A549 treated with CORT108297 at 1 μM for 4 hours (cell line): ENCODE measurements around the gene KAT2B. TPM values are rescaled to one million over a fixed set of nuclear protein-coding genes. Genes with fewer than 3 reads are reported as not detected.

Experiments
- total RNA-seq: library from RNA; stranded (reverse); fragments of 200-300 nt; extraction: Qiagen RNA extraction; gene quantifications from 5 replicates; pipeline ENCODE4 v1.2.3, GENCODE V29; 2022

KAT2B gene
- 5.0 to 7.2 TPM (median 6.0 TPM) in 5 replicates for total RNA-seq

DNA sequence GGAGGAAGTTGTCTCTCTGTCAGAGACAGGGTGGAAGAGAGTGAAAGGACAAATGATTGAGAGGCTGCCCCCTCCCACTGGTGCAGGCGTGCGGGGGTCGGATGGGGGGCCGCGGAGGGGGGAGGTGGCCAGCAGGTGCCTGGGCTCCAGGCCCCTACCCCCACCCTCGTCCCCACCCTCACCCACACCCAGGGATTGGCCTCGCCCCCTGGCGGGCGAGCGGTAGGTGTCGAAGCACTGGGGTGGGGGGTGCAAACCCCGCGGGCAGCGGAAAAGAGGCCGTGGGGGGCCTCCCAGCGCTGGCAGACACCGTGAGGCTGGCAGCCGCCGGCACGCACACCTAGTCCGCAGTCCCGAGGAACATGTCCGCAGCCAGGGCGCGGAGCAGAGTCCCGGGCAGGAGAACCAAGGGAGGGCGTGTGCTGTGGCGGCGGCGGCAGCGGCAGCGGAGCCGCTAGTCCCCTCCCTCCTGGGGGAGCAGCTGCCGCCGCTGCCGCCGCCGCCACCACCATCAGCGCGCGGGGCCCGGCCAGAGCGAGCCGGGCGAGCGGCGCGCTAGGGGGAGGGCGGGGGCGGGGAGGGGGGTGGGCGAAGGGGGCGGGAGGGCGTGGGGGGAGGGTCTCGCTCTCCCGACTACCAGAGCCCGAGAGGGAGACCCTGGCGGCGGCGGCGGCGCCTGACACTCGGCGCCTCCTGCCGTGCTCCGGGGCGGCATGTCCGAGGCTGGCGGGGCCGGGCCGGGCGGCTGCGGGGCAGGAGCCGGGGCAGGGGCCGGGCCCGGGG is at the start of gene KAT2B:
Gene KAT2B, plus strand, starts transcription at position 682 of the 783 bp plus-strand sequence. Its CDS starts 32 bp downstream, at position 714.

DNA sequence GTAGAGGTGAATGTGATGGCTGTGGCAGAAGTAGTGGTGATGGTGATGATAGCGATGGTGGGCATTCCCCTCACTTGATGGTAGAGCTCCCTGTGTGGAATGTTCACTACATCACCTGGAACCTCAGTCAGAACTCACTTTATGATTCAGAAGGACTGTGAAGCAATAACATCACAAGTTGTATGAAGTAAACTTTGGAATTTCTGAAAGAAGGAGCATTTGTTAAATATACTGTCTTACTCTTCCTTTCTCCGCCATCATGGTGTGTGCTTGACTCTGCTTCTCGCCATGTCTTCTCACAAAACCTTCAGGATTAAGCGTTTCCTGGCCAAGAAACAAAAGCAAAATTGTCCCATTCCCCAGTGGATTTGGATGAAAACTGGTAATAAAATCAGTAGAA is 28.1 kb upstream of the KAT2B start, which contains the start of gene PP2D1:
Gene PP2D1, minus strand, starts transcription at position 101 of the 400 bp plus-strand sequence. CDS start 192 bp downstream, outside the sequence.

DNA sequence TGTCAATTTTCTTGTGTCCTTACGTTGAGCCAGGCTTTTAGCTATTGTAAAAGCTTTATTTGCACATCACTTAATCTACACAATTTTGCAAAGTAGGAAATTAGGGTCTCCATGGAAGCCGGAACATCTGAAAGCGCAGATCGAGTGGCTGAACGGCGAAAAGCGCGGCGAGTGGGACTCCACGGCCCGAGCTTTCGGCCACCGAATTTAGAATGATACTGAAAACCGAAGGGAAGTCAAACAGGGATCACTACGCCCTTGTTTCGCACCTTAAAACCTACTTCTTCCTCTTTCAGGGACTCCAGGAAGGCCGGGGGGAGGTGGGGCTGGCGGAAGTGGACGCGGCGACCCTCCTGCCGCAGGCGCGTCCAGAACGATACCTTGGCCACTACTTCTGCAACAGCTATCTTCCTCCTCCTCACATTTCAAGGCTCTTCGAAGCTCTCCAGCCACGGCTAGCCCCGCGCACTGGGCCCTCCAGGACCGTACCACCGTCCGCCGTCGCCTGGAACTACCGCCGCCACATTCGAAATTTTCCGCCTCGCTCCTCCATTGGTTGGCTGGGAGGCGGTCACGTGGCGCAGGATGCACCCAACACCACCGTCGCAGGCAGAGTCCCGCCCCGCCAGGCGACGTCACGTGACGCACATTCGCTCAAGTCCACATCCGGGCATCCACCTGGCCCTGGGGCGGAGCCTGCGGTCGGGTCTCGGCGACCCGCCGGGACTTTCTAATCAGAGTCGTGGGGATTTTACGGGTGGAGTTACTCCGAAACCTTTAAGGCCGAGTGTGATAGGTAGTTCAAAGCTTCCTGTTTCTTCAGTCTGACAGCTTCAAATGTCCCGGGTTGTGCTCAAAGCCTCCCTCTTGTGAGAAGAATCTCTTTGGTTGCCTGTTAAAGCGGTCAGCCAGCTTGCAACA is 145.7 kb downstream of the KAT2B start, which contains the start of gene SGO1:
Gene SGO1, minus strand, starts transcription at position 528 of the 921 bp plus-strand sequence. CDS start 2,179 bp downstream, outside the sequence.

Other genes starting within 250 kb of the KAT2B start
- gene EFHB, start 106.2 kb upstream of the KAT2B start, total RNA-seq: 0.29 to 1.2 TPM (median 0.72 TPM) in 5 replicates
- gene RAB5A, start 93.3 kb upstream of the KAT2B start, total RNA-seq: 37.3 to 64.0 TPM (median 41.8 TPM) in 5 replicates
- not detected in 5 replicates for gene PP2D1, start 28.2 kb upstream of the KAT2B start, total RNA-seq
- 13.8 to 19.7 TPM (median 15.3 TPM) in 5 replicates for gene SGO1, start 145.8 kb downstream of the KAT2B start, total RNA-seq